Measurements from ENCODE around the gene TMED4.
"Not testable (repeated sequence)": the region's sequence is repeated elsewhere in the genome, so short reads cannot be mapped to it uniquely, and the experiment has no call there.

The TMED4 gene

DNA sequence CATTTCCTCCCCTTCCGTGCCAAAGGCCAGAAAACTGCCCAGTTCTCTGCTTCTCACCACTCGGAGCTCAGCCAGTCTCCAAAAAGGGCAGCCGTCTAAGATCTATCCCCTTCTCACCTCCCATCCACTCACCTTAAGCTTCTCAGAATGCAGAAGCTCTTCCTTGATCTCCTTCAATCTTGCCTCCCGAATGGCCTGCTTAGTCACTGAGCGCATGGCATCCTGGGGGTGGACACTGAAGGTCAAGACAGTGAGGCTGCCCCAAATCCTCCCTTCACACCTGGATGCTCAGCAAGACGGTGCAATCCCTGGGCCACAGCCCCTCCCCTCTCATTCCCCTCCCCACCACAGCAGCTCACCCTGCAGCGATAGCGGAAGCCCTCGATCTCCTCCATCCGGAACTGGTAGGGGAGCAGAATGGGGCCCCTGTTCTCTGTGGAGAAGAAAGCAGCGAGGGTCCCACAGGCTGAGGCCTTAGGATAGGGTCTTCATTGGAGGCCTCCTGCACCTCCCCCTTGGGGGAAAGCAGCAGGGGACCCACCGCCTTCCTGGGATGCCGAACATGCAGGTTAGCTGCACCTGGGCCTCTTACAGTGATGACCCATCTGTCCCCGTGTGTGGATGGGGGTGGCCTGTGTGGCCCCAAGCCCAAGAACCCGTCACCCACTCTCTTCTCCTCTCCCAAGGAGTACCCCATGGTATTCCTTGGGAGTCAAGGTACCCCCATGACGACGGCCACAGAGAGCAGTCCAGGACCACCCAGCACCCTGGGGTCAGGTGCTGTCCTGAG lies 13.1 kb downstream of the TMED4 start:
- DNase-seq: no peak

DNA sequence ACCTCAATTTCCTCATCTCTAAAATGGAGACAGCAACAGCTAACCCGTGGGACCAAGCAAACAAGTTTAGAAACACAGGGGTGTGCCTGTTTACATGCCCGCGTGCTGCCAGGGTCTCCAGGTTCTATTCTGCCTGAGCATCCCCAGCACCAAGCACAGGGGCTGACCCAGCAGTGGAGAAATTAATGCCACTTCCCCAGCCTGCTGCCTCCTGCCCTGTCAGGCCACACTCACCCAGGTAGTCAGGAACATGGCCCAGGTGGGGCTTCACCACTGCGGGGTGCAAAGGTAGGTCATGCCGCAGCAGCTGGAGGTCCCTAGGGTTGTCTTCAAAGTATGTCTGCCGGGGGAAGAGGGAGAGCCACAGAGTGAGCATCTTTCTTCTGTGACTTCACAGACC lies 14.1 kb downstream of the TMED4 start:
- no peak for DNase-seq

DNA sequence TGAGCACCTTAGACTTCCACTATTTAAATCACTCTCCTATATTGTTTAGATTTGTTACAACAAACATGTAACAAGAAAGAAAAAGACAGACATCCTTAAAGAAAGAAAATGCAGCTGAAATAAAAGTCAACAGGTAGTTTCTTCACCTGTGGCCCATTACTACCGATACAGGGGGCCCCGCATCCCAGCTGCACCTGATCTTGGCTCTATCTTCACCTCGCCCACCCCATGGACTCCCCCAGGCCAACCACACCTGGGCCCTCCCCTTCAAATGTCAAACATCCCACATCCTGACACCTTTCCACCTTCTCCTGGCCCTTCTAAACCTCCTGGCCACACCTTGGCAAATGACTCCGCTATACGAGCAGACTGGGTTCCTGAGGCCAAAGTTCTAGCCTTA lies 15.4 kb downstream of the TMED4 start:
- no peak for DNase-seq

DNA sequence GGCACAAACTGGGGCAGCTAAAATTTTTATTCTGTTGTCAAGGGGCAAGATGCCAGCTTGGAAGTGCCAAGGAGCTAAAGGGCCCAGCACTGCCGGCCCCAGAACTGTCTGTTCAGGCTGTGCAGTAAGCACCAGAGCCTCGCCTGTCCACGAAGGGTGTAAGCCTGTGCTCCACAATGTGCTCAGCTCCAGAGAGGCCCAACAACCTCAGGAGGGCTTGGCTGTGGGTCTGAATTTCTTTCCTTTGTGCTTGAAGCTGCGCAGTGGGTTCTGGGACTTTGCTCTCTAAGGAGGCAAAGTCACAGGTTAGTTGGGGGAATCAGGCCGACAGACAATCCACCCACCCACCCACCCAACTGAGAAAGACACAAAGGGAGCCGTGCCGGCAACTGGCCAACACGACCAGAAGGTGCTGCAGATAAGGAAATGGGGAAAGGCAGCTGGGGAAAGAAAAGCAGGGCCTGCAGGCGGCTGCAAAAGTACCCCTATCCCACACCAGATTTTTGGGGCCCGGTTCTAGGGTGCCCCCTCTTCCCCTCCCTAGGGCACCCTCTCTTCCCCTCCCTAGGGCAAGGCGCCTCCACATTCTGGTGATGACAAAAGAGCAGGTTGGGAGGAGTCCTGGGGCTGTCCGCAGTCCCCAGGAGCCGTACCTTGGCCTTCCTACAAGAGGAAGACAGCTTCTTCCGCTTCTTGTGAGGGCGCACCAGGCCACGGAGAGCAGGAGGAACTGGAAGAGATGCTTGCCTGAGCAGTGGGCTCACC lies 16.1 kb downstream of the TMED4 start:
- peak in 3 of 4 experiments; percentile 17 to 33 (median 26) for DNase-seq

DNA sequence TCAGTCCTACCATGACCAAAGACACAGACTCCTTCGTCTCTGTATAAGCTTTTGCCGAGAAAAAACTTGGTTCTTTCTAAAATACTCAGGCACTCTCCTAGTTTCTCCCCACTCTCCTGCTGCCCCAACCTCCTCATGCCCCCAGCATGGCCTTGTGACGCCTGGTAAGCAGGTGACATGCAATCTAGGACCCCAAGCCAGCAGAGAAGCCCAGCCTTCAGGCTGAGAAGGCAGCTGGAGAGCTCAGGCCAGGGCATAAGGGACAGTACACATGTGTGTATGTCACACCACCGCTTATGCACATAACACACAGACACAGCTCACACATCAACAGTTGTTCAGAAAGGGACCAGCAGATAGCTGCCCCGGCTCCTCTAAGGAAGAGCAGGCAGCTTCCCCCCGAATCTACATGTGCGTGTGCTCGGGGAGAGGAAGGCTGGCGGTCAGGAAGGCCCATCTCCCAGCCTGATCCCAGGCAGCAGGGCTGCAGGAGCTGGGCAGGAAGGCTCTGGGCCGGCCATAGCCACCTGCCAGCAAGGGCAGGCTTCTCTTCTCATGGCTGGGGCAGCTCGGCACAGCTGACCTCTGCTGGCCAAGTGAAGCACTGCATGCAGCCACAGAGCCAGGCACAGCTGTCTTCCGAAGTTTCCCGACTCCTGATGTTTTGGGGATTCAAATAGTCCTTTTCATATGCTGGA lies 16.8 kb downstream of the TMED4 start:
- DNase-seq: peak; percentile 68 to 82 (median 76)

DNA sequence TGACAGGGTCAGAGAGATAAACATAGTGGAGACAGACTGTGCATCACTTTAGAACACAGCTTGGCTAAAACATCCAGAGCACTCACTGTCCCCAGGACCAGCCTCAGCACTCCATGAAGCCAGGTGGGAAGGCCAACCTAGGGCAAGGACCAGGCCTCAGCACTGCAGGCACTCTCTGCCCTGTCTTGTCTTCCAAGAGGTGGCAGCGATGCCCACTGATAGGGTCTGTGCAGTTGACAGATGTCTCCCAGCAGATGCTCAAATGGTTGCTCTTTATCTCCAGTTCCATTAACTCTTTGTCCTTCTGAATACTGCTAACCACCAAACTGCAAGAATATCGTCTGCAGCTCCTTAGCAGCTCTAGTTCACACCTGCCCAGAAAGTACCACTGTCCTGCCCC lies 17.4 kb downstream of the TMED4 start:
- DNase-seq: no peak

DNA sequence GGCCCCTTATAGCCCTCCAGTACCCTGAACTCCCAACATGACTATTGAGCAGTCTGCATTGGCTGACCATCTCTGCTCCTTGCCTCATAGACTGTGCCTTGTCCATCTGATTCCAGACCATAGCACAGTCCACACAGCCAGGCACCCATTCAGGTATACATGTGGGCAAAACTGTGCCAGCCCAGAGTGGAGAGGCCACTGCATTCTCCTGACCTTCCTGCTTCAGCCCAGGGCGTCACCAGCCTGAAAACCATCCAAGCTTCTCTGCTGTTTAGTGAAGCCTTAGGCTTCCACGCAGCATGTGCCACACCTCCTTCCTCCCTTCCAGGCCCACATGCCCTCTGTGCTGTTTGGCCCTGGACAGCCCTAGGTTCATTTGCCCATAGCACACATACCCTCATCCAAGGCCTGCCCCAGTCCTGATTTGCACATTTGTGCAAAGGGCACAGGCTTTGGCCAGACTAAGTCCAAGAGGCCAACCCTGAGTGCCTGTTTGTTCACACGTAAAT lies 18.8 kb downstream of the TMED4 start:
- DNase-seq: no peak

DNA sequence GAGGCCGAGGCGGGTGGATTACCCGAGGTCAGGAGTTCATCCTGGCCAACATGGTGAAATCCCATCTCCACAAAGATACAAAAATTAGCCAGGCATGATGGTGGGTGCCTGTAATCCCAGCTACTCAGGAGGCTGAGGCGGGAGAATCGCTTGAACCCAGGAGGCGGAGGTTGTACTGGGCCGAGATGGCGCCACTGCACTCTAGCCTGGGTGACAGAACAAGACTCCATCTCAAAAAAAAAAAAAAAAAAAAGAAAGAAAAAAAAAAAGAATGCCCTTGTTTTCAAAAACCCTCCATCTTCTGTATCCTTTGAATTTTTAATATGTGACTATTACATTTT lies 19.4 kb downstream of the TMED4 start:
- DNase-seq: not testable (repeated sequence)

DNA sequence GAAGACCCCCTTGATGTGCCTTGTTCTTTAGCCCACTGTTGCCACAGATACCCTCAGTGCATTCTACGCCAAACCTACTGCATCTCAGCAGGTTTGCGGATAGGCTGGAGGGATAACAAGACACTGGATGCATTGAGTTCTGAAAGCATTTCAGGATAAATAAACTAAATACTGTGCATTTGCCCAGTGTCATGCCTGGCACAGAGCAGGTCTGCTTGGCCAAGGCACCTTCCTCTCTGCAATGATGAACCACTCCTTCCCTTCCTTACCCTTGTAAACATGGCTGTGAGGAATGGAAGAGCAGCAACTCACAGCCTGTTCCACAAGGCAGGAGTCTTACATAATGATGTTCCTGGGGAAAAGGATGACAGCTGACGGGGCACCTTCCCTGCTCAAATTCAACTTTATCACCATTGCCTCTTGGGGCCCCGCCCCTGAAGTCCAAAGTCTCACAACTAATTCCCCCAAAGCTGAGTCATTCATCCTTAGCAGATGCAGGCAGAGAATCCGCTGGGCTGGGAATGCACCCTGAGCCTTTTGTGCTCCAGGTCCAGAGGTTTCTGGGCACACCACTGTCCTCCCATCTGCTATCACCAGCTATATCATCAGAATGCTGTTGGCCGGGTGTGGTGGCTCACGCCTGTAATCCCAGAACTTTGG lies 19.9 kb downstream of the TMED4 start:
- no peak for DNase-seq

DNA sequence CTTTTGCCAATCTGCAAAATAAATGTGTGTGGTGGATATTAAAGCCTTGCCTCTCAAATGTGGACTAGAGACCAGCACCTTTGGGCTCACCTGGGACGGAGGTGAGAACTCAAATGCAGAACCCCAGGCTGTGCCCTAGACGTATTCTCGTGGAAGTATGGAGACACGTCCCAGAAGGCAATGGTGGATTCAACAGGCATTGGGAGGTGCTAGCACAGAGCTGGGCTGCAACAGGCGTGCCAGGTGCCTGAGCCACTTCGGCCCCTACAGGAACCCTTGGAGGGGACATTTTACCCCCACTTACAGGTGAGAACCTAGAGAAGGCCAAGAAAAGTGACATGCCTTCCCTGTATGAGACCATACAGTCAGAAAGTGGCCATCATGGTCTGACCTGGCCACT lies 20.6 kb downstream of the TMED4 start:
- DNase-seq: no peak

DNA sequence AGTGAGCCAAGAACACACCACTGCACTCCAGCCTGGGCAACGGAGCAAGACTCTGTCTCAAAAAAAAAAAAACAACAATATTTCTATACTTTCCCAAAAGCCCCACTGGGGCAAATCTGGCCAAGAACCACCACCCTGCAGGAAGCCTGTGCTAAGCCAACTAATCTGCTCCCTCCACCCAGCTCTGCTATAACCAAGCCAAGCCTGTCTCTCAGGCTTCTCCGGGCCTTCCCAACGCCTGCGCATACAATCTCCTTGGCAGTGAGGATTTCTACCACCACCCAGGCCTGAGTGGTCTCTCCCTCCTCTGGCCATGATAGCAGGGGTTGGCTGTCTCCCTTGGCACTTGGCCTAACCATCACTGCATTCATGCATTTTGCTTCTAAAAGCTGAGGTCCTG lies 22.5 kb downstream of the TMED4 start:
- no peak for DNase-seq

DNA sequence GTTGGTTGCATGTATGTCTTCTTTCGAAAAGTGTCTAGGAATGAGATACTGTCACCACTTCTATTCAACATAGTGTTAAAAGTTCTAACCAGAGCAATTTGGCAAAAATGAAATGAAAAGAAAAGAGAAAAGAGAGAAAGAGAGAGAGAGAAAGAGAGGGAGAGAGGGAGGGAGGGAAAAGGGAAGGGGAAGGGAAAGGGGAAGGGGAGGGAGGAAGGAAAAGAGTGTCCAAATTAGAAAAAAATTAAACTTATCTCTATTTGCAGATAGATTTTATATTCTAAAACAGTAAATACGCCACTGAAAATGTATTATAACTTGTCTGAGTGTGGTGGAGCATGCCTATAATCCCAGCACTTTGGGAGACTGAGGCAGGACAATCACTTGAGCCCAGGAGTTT lies 24.5 kb downstream of the TMED4 start:
- DNase-seq: no peak

DNA sequence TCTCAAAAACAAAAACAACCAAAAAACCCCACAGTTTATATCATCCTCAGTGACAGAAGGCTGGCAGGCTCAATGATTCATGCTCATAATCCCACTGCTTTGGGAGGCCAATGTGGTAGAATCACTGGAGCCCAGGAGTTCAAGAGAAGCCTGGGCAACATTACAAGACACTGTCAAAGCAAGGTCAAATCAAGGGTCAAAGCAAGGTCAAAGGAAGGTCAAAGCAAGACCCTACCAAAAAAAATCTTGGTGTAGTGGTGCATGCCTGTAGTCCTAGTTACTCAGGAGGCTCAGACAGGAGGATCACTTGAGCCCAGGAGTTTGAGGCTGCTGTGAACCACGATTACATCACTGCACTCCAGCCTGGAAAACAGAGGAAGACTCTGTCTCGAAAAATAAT lies 26.7 kb downstream of the TMED4 start:
- DNase-seq: no peak

DNA sequence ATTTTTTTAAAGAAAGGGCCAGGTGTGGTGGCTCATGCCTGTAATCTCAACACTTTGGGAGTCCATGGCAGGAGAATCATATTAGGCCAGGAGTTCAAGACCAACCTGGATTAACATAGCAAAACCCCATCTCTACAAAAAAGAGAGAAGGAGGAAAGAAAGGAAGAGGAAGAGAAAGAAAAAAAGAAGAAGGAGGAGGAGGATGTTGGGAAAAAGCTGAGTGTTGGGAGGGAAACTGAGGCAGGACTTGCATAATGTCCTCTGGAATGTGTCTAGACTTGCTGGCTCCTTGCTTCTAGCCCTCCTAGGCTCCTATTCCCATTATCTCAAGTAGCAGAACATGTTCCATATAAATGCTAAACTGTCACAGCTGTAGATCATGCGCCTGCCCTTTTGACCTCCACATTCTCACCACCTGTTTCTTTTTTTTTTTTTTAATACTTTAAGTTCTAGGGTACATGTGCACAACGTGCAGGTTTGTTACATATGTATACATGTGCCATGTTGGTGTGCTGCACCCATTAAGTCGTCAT lies 29.5 kb downstream of the TMED4 start:
- DNase-seq: not testable (repeated sequence)

DNA sequence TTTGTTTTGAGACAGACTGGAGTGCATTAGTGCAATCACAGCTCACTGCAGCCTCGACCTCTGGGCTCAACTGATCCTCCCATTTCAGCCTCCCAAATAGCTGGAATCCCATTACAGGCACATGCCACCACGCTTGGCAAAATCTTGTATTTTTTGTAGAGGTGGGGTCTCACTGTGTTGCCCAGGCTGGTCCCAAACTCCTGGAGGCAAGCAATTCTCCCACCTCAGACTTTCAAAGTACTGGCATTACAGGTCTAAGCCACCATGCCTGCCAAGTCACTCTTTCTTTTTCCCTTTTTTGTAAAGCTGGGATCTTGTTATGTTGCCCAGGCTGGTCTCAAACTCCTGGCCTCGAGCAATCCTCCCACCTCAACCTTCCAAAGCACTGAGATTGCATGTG lies 32.6 kb downstream of the TMED4 start:
- DNase-seq: no peak

DNA sequence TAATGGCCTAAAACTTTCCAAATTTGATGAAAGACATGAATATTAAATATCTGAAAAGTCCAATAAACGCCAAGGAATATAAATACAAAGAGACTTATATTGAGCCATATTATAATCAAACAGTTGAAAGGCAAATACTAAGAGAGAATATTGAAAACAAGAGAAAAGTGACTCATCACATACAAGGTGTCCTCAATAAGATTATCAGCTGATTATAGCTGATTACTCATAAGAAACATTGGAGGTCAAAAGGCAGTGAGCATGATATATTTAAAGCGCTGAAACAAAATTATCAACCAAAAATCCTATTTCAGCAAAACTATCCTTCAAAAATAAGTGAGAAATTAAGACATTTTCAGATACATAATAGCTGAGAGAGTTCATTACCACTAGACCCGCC lies 33.1 kb downstream of the TMED4 start:
- no peak for DNase-seq

DNA sequence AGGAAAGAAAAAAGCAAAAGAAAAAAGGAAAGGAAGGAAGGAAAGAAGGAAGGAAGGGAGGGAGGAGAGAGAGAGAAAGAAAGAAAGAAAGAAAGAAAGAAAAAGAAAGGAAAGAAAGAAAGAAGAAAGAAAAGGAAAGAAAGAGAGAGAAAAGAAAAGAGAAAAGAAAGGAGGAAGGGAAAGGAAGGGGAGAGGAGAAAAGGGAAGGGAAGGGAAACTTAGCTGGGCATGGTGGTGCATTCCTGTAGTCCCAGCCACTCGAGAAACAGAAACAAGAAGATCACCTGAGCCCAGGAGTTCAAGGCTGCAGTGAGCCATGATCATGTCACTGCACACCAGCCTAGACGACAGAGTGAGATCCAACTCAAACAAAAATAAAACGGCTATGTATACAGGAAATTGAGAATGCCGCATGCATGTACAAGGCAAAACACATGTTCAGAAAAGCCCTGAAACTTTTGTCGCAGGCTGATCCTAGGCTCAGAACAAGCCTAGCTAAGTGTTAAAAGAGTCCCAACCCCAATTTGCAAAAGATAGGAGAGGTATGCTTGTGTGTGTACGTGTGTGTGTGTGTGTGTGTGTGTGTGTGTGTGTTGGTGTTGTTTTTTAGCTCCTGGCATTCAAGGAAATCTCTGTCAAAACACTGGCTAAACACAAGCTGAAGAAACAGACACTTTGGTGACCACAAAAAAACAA lies 34.3 kb downstream of the TMED4 start:
- DNase-seq: no peak

DNA sequence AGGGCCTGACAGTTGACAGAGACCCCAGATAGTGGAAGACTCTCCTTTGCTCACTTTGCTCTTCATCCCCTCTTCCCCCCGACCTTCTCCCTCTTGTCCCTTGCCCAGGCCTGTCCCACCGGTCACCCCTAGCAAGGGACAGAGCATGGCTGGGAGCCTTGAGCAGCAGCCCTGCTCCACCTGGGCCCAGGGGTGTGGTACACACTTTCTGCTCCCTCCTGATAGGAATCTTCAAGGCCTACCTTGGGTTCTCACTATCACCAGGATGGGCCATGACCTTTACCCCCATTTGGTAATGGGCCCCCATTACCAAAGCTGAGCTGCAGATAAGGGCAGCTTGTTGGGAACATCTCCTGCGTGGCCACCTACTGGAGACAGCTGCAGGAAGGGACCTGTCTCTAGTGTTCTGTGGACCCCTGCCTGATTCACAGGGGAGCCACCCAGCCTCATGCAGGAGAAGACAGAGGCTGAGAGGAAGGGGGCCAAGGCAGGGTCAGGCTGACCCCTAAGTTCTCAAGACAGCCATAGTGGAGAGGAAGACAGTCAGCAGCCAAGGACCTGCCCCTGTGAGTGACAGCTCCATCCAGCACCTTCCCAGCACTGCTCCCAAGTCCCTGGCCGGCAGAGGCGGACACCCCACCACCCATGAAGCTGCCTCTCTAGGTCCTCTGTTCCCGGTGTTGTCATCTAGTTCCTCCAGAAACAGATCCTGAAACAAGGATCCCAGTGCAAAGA lies 40.0 kb downstream of the TMED4 start:
- no peak for DNase-seq

DNA sequence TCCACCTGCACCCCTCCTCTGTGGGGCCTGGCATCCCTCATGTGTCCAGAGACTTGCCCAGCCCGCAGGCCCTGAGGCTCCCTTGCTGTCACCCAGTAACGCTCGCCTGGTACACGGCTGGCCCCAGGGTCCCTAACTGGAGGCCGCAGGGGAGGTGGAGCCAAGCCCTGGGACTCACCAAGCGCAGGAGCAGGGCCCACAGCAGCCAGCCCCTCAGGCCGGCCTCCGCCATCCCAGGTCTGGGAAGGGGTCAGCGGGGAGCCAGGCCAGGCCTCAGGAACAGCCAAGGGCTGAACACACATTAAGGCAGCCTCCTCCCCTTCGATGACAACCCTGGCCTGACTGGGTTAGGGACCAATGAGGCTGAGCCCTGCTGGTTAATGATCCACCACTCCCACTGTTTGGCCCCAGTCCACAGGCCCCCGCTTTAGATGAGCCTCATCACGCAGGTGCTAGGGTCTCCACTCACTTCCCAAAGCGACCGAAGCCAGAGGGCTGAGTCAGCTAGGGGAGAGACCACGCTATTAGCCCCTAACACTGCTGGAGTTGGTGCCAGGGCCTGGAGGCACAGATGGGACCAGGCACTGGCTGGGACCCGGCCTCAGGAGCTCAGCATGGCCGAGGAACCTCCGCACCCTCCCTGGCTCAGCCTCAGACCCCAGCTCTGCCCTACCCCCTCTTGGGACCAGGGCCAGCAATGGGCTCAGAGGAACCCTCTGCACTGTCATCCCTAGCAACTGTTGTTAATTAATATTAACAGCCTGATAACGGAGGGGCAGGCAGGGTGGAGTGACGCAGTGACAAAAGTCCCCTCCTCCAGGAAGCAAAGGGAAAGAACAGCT lies 40.8 kb downstream of the TMED4 start, which contains the start of gene NPC1L1:
TSS of gene NPC1L1 (minus strand) at position 303 of the 842 bp plus-strand sequence. CDS start at position 232, 71 bp downstream.
- no peak for DNase-seq

DNA sequence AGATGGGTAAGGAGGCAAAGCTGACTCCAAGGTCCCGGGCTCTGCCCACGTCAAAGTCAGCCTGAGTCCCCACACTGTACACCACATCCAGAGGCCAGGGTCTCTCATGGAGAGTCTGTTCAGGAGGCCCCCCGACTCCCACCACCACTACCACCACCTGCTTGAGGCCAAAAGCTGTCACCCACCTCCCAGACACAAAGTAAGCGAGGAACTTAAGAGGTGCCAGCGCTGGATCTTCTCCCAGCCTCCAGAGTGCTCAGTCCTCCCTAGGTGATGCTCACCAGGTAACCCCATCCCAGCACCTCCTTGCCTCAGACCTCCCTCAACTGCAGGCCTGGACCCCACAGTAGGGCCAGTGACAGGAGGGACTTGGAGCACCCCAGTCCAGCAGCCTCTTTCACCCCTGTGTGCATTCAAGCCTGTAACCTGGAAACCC lies 41.4 kb downstream of the TMED4 start:
- no peak for DNase-seq

Measured in suppressor macrophage (primary cell).